ENCODE results near the gene WDR11.

WDR11 gene

GRCh38 chr10:120850911-120851865 is at the start of gene WDR11:
Gene WDR11 (plus strand): TSS chr10:120851362. CDS start chr10:120851421, 59 bp downstream.
- peak; percentile 91 for DNase-seq (ENCODE audit: low spot score)

GRCh38 chr10:120802935-120803334 is 48.2 kb upstream of the WDR11 start:
- DNase-seq (ENCODE audit: low spot score): no peak

GRCh38 chr10:120803972-120804371 is 47.2 kb upstream of the WDR11 start:
- no peak for DNase-seq (ENCODE audit: low spot score)

- no peak for DNase-seq (ENCODE audit: low spot score)
Measured at GRCh38 chr10:120805014-120805812, 45.9 kb upstream of the WDR11 start.

GRCh38 chr10:120806081-120806480 is 45.1 kb upstream of the WDR11 start:
- DNase-seq (ENCODE audit: low spot score): no peak

- DNase-seq (ENCODE audit: low spot score): no peak
Measured at GRCh38 chr10:120810298-120810697, 40.9 kb upstream of the WDR11 start.

GRCh38 chr10:120813085-120813484 is 38.1 kb upstream of the WDR11 start:
- DNase-seq (ENCODE audit: low spot score): no peak

GRCh38 chr10:120818301-120818700 is 32.9 kb upstream of the WDR11 start:
- no peak for DNase-seq (ENCODE audit: low spot score)

- DNase-seq (ENCODE audit: low spot score): no peak
Measured at GRCh38 chr10:120819366-120819765, 31.8 kb upstream of the WDR11 start.

- DNase-seq (ENCODE audit: low spot score): no peak
Measured at GRCh38 chr10:120823266-120823665, 27.9 kb upstream of the WDR11 start.

GRCh38 chr10:120824881-120825309 is 26.3 kb upstream of the WDR11 start:
- DNase-seq (ENCODE audit: low spot score): peak; percentile 52

- no peak for DNase-seq (ENCODE audit: low spot score)
Measured at GRCh38 chr10:120825878-120826769, 25.0 kb upstream of the WDR11 start.

- DNase-seq (ENCODE audit: low spot score): no peak
Measured at GRCh38 chr10:120827251-120827875, 23.8 kb upstream of the WDR11 start.

- no peak for DNase-seq (ENCODE audit: low spot score)
Measured at GRCh38 chr10:120828763-120829319, 22.3 kb upstream of the WDR11 start.

GRCh38 chr10:120832106-120832505 is 19.1 kb upstream of the WDR11 start:
- DNase-seq (ENCODE audit: low spot score): no peak

GRCh38 chr10:120833222-120833928 is 17.8 kb upstream of the WDR11 start:
- no peak for DNase-seq (ENCODE audit: low spot score)

GRCh38 chr10:120835603-120836002 is 15.6 kb upstream of the WDR11 start:
- DNase-seq (ENCODE audit: low spot score): no peak

- DNase-seq (ENCODE audit: low spot score): no peak
Measured at GRCh38 chr10:120838941-120839340, 12.2 kb upstream of the WDR11 start.

GRCh38 chr10:120841522-120842189 is 9.5 kb upstream of the WDR11 start:
- DNase-seq (ENCODE audit: low spot score): no peak

GRCh38 chr10:120854388-120854787 is 3.2 kb downstream of the WDR11 start:
- DNase-seq (ENCODE audit: low spot score): no peak

Data from ecto neural progenitor cell (in vitro differentiated cells).